Measurements from ENCODE around the gene RABGAP1.

RABGAP1 gene

DNA sequence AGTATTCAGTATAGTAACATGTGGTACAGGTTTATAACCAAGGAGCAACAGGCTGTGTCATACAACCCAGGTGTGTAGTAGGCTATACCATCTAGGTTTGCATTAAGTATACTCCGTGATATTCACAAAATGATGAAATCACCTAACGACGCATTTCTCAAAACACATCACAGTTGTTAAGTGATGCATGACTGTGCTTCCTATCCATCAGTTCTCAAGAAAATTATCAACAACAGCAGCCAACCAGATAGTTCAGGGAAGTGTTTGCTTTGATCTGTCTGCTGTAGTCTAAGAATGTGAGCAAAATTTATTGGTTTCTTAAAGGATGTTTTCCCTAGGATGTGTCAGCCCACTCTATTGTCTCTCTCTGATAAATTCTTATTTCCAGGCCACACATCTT lies 16.9 kb upstream of the RABGAP1 start:
- no peaks in the 10 kb centered on the region for H4K20me1 ChIP-seq (ENCODE audit: insufficient read depth, low read length)
- no peak overlapping the region for H3K4me2 ChIP-seq (ENCODE audit: low read depth, low read length)
- H3K27me3 ChIP-seq (replicated peaks; ENCODE audit: insufficient read depth, low read length), result no peaks in the 10 kb centered on the region
- no peak overlapping the region for H3K27ac ChIP-seq (ENCODE audit: low read length)
- no peaks in the 10 kb centered on the region for H3K9me3 ChIP-seq (replicated peaks; ENCODE audit: insufficient read depth, low read length)
- peaks cover 16% of the 10 kb centered on the region; the same call in 1 of the 2 replicates for H3K79me2 ChIP-seq (ENCODE audit: low read length)
- no peaks in the 10 kb centered on the region for H3K36me3 ChIP-seq (replicated peaks; ENCODE audit: insufficient read depth, low read length)
- no peak for TF ChIP-seq EZH2phosphoT487 (IDR thresholded peaks at IDR 0.05; ENCODE audit: low read length)
- TF ChIP-seq, protein P1, sequence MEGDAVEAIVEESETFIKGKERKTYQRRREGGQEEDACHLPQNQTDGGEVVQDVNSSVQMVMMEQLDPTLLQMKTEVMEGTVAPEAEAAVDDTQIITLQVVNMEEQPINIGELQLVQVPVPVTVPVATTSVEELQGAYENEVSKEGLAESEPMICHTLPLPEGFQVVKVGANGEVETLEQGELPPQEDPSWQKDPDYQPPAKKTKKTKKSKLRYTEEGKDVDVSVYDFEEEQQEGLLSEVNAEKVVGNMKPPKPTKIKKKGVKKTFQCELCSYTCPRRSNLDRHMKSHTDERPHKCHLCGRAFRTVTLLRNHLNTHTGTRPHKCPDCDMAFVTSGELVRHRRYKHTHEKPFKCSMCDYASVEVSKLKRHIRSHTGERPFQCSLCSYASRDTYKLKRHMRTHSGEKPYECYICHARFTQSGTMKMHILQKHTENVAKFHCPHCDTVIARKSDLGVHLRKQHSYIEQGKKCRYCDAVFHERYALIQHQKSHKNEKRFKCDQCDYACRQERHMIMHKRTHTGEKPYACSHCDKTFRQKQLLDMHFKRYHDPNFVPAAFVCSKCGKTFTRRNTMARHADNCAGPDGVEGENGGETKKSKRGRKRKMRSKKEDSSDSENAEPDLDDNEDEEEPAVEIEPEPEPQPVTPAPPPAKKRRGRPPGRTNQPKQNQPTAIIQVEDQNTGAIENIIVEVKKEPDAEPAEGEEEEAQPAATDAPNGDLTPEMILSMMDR (IDR thresholded peaks at IDR 0.05; ENCODE audit: low read length), result no peak
- TF ChIP-seq EZH2 (optimal IDR thresholded peaks at IDR 0.05; ENCODE audit: low read depth, low read length), result no peak
- H3K9ac ChIP-seq (ENCODE audit: low read length), result no peak overlapping the region
- H3K4me3 ChIP-seq (ENCODE audit: low read length), result no peak overlapping the region
- H3F3A ChIP-seq (ENCODE audit: insufficient read depth, low read length), result no peaks in the 10 kb centered on the region
- no peaks in the 10 kb centered on the region for H3K4me1 ChIP-seq (ENCODE audit: low read length)
- no peaks in the 10 kb centered on the region for H3K9me2 ChIP-seq (replicated peaks; ENCODE audit: insufficient read depth, low read length)
- DNase-seq, result no peak
- H2AFZ ChIP-seq (ENCODE audit: low read length), result no peak overlapping the region

- H3K4me3 ChIP-seq (ENCODE audit: low read length), result no peak overlapping the region
- TF ChIP-seq EZH2 (optimal IDR thresholded peaks at IDR 0.05; ENCODE audit: low read depth, low read length) (no peak), EZH2phosphoT487 (IDR thresholded peaks at IDR 0.05; ENCODE audit: low read length) (no peak)
- TF ChIP-seq, protein P1 (IDR thresholded peaks at IDR 0.05; ENCODE audit: low read length), result no peak
- peaks cover 63% of the 10 kb centered on the region for H3K79me2 ChIP-seq (ENCODE audit: low read length)
Measured at GRCh38 chr9:122929796-122930354, 10.9 kb upstream of the RABGAP1 start.

GRCh38 chr9:122930541-122931225 lies 10.1 kb upstream of the RABGAP1 start:
- peaks cover 8% of the 10 kb centered on the region; the same call in 1 of the 2 replicates for H3K4me1 ChIP-seq (ENCODE audit: low read length)
- no peaks in the 10 kb centered on the region for H3K9me3 ChIP-seq (replicated peaks; ENCODE audit: insufficient read depth, low read length)
- peak overlapping the region; percentile 85 for H3K4me3 ChIP-seq (ENCODE audit: low read length)
- peak overlapping the region; percentile 43; the same call in 1 of the 2 replicates for H3K27ac ChIP-seq (ENCODE audit: low read length)
- no peaks in the 10 kb centered on the region for H3K36me3 ChIP-seq (replicated peaks; ENCODE audit: insufficient read depth, low read length)
- peak; percentile 46 for DNase-seq
- H3K27me3 ChIP-seq (replicated peaks; ENCODE audit: insufficient read depth, low read length), result no peaks in the 10 kb centered on the region
- H3K79me2 ChIP-seq (ENCODE audit: low read length), result peaks cover 65% of the 10 kb centered on the region
- TF ChIP-seq EZH2 (optimal IDR thresholded peaks at IDR 0.05; ENCODE audit: low read depth, low read length) (no peak), EZH2phosphoT487 (IDR thresholded peaks at IDR 0.05; ENCODE audit: low read length) (no peak)
- TF ChIP-seq, protein P1 (IDR thresholded peaks at IDR 0.05; ENCODE audit: low read length), result no peak
- 0 out of 2 replicates have a peak, but pooled peaks cover 10% of the 10 kb centered on the region for H3F3A ChIP-seq (ENCODE audit: insufficient read depth, low read length)
- peak overlapping the region; percentile 77 for H3K9ac ChIP-seq (ENCODE audit: low read length)
- H3K4me2 ChIP-seq (ENCODE audit: low read depth, low read length), result peak overlapping the region; percentile 57
- no peaks in the 10 kb centered on the region for H3K9me2 ChIP-seq (replicated peaks; ENCODE audit: insufficient read depth, low read length)
- no peaks in the 10 kb centered on the region for H4K20me1 ChIP-seq (ENCODE audit: insufficient read depth, low read length)
- peak overlapping the region; percentile 89 for H2AFZ ChIP-seq (ENCODE audit: low read length)

More at GRCh38 chr9:122929796-122930354, 10.9 kb upstream of the RABGAP1 start:
- Histone ChIP-seq H3F3A (ENCODE audit: insufficient read depth, low read length) (0 out of 2 replicates have a peak, but pooled peaks cover 10% of the 10 kb centered on the region), H3K9ac (ENCODE audit: low read length) (no peak overlapping the region), H3K27ac (ENCODE audit: low read length) (no peak overlapping the region), H3K4me1 (ENCODE audit: low read length) (peaks cover 8% of the 10 kb centered on the region; the same call in 1 of the 2 replicates), H3K9me2 (replicated peaks; ENCODE audit: insufficient read depth, low read length) (no peaks in the 10 kb centered on the region), H3K36me3 (replicated peaks; ENCODE audit: insufficient read depth, low read length) (no peaks in the 10 kb centered on the region), H4K20me1 (ENCODE audit: insufficient read depth, low read length) (no peaks in the 10 kb centered on the region), H3K4me2 (ENCODE audit: low read depth, low read length) (peak overlapping the region; percentile 57; the same call in 1 of the 2 replicates), H2AFZ (ENCODE audit: low read length) (no peak overlapping the region), H3K9me3 (replicated peaks; ENCODE audit: insufficient read depth, low read length) (no peaks in the 10 kb centered on the region), H3K27me3 (replicated peaks; ENCODE audit: insufficient read depth, low read length) (no peaks in the 10 kb centered on the region)
- no peak for DNase-seq
